Mesothelial cell of epicardium (in vitro differentiated cells): ENCODE data around the gene ESPNL. TPM values are rescaled to one million over a fixed set of nuclear protein-coding genes. Genes with fewer than 3 reads are reported as not detected.

Source experiments
- DNase-seq, 2 experiments: peaks; one replicate each; pipeline ENCODE4 v3.0.0; 2021; ENCODE audit warnings: low spot score in 2 of 2; ENCODE audit not compliant: unreplicated experiment in 2 of 2
- H3K27ac Mint-ChIP-seq: 2 replicates; pipeline ENCODE4 v1.8.0; 2021; ENCODE audit warnings: mixed read lengths
- H3K27me3 Mint-ChIP-seq: 2 replicates; pipeline ENCODE4 v1.8.0; 2021; ENCODE audit warnings: low read depth, mixed read lengths
- H3K36me3 Mint-ChIP-seq: 2 replicates; pipeline ENCODE4 v1.8.0; 2021; ENCODE audit warnings: mixed read lengths
- H3K4me1 Mint-ChIP-seq: 2 replicates; pipeline ENCODE4 v1.8.0; 2021; ENCODE audit warnings: mixed read lengths
- H3K4me3 Mint-ChIP-seq: 2 replicates; pipeline ENCODE4 v1.8.0; 2021; ENCODE audit warnings: mild to moderate bottlenecking, moderate library complexity, mixed read lengths
- H3K9me3 Mint-ChIP-seq: 2 replicates; pipeline ENCODE4 v1.8.0; 2021; ENCODE audit warnings: mixed read lengths
- total RNA-seq: library from RNA; stranded (reverse); gene quantifications from 3 replicates; pipeline ENCODE4 v1.2.1, GENCODE V29; 2021
- TF ChIP-seq, protein P1 (sequence below): fragments of 200-600 bp; sonication (generic); IDR thresholded peaks from one replicate; pipeline ENCODE4 v1.5.0; 2021; ENCODE audit warnings: antibody characterized with exemption; ENCODE audit not compliant: unreplicated experiment

Gene ESPNL
- total RNA-seq, 1 donor from 2014 or later = 0.38 TPM

DNA sequence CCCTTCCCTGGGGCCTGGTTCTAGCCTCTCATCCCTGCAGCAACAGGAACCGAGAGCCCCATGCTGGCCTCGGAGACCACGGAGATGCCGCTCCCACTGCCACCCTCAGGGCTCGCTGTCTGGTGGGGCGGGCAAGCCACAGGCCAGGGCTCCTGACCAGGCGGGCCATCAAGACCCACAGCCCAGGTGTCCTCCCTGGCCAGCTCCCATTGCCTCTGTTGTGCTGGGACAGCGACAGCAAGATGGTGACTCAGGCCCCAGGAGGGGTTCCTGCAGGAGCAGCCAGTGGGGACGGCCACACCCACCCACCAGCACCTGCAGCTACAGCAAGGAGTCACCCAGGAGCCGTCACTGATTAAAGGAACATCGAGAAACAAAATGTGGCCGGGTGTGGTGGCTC, 45.7 kb downstream of the ESPNL start:
- no peaks in the 10 kb centered on the region for H3K9me3 Mint-ChIP-seq
- no peak overlapping the region for H3K4me3 Mint-ChIP-seq
- no peak overlapping the region for H3K27ac Mint-ChIP-seq
- TF ChIP-seq, protein P1, sequence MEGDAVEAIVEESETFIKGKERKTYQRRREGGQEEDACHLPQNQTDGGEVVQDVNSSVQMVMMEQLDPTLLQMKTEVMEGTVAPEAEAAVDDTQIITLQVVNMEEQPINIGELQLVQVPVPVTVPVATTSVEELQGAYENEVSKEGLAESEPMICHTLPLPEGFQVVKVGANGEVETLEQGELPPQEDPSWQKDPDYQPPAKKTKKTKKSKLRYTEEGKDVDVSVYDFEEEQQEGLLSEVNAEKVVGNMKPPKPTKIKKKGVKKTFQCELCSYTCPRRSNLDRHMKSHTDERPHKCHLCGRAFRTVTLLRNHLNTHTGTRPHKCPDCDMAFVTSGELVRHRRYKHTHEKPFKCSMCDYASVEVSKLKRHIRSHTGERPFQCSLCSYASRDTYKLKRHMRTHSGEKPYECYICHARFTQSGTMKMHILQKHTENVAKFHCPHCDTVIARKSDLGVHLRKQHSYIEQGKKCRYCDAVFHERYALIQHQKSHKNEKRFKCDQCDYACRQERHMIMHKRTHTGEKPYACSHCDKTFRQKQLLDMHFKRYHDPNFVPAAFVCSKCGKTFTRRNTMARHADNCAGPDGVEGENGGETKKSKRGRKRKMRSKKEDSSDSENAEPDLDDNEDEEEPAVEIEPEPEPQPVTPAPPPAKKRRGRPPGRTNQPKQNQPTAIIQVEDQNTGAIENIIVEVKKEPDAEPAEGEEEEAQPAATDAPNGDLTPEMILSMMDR = no peak
- no peak for DNase-seq
- H3K27me3 Mint-ChIP-seq = no peaks in the 10 kb centered on the region
- H3K4me1 Mint-ChIP-seq = peaks cover 14% of the 10 kb centered on the region
- no peaks in the 10 kb centered on the region for H3K36me3 Mint-ChIP-seq

DNA sequence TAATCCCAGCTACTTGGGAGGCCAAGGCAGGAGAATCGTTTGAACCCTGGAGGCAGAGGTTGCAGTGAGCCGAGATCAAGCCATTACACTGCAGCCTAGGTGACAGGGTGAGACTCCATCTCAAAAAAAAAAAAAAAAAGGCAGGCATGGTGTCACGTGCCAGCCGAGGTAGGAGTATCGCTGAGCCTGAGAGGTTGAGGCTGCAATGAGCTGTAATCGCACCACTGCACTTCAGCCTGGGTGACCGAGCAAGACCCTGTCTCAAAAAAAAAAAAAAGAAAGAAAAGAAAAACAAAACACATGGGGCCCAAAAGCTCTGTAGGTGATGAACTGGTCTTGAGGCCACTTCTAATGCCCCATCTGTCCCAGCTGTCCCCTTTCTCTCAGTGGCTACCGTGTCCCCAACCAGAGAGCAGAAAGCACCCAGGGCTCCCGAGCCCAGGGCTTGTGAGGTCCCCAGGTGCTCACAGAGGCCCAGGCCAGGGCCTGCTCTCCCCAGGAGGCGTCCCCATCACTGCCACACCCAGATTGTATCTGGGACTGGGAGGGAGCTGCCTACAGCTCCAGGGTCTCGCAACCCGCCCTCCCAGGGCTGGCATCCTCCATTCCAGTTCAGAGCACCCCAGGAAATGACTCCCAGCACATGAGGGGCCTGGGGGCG, 46.9 kb downstream of the ESPNL start:
- no peak overlapping the region for H3K4me3 Mint-ChIP-seq
- no peaks in the 10 kb centered on the region for H3K36me3 Mint-ChIP-seq
- no peak overlapping the region for H3K27ac Mint-ChIP-seq
- TF ChIP-seq, protein P1 = no peak
- DNase-seq = no peak
- peaks cover 6% of the 10 kb centered on the region for H3K4me1 Mint-ChIP-seq
- H3K27me3 Mint-ChIP-seq = no peaks in the 10 kb centered on the region
- H3K9me3 Mint-ChIP-seq = no peaks in the 10 kb centered on the region

DNA sequence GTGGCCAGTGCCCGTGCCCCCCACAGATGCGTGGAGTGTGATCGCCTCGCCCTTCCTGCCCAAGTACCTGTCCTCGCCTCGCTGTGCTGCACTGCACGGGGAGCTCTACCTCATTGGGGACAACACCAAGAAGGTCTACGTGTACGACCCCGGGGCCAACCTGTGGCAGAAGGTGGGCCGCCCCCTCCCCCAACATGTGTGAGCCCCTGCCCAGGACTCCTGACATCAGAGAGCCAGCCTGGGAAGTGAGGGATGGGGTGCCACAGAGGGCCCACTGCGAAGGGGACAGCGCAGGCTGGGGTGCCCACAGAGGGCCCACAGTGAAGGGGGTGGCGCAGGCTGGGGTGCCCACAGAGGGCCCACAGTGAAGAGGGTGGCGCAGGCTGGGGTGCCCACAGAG, 48.8 kb downstream of the ESPNL start:
- H3K27me3 Mint-ChIP-seq = no peaks in the 10 kb centered on the region
- H3K36me3 Mint-ChIP-seq = no peaks in the 10 kb centered on the region
- no peak overlapping the region for H3K4me3 Mint-ChIP-seq
- no peaks in the 10 kb centered on the region for H3K4me1 Mint-ChIP-seq
- H3K27ac Mint-ChIP-seq = no peak overlapping the region
- no peak for DNase-seq
- peaks cover under 1% of the 10 kb centered on the region for H3K9me3 Mint-ChIP-seq
- TF ChIP-seq, protein P1 = no peak

DNA sequence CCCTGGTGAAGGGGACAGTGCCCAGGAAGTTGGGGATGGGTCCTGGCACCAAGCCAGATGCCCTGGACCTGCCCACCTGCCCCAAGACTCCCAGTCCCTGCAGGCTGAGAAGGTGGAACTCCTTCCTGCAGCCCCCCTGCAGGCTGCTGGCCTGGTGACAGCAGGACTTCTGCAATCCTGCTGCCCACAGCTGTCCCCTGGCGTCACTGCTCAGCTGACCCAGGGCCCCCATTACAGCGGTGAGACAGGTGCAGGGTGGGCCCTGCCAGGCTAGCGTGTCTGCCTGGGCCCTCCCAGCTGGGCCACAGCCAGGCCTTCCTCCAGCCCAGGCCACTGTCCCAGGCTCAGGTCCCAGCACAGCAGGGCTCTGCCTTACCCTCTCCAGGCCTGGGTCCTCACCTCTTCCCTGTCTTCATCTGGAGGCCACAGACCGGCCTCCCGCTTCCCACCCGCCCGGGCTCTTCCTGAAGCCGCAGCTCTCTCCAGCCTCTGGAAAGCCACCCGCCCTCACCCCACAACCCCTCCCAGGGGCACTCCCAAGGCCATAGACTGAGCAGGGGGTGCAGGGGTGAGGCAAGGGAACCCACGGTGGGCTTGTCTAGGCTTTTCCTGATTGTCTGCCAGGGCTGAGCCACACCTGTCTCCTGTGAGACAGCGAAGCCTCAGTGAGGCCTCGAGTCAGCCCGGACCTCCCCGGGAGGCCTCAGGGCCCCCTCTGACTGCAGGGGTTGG, 49.9 kb downstream of the ESPNL start:
- H3K36me3 Mint-ChIP-seq = no peaks in the 10 kb centered on the region
- TF ChIP-seq, protein P1 = no peak
- peaks cover 3% of the 10 kb centered on the region for H3K9me3 Mint-ChIP-seq
- no peaks in the 10 kb centered on the region for H3K4me1 Mint-ChIP-seq
- H3K27me3 Mint-ChIP-seq = no peaks in the 10 kb centered on the region
- no peak for DNase-seq
- H3K4me3 Mint-ChIP-seq = no peak overlapping the region
- H3K27ac Mint-ChIP-seq = no peak overlapping the region

DNA sequence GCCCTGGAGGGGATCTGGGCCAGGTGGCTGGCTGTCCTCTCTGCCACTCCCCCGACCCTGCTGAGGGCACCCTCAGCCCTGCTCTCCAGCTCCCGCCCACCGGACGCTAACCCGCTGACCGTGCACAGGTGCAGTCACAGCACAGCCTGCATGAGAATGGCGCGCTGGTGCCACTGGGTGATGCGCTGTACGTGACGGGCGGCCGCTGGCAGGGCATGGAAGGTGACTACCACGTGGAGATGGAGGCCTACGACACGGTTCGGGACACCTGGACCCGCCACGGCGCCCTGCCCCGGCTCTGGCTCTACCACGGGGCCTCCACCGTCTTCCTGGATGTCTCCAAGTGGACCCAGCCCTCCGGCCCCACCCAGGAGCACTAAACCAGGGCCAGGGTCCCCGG, 50.5 kb downstream of the ESPNL start:
- DNase-seq = no peak
- H3K9me3 Mint-ChIP-seq = peaks cover 3% of the 10 kb centered on the region
- TF ChIP-seq, protein P1 = no peak
- no peaks in the 10 kb centered on the region for H3K36me3 Mint-ChIP-seq
- no peak overlapping the region for H3K27ac Mint-ChIP-seq
- H3K27me3 Mint-ChIP-seq = no peaks in the 10 kb centered on the region
- H3K4me3 Mint-ChIP-seq = no peak overlapping the region
- H3K4me1 Mint-ChIP-seq = no peaks in the 10 kb centered on the region
